HUDEP-2 (cell line): ENCODE data around the gene LMCD1.

ENCODE experiments used
- DNase-seq, 76 experiments: peaks; one replicate each; lab custom pipeline; 2025; ENCODE audit not compliant: unreplicated experiment in 76 of 76; lab: John Stamatoyannopoulos, UW

Gene LMCD1

GRCh38 chr3:8482960-8483665 lies 18.5 kb upstream of the LMCD1 start:
- no peak for DNase-seq

GRCh38 chr3:8484409-8485140 lies 17.0 kb upstream of the LMCD1 start:
- no peak for DNase-seq

- no peak for DNase-seq
Measured at GRCh38 chr3:8485141-8485870, 16.3 kb upstream of the LMCD1 start.

GRCh38 chr3:8485943-8486342 lies 15.7 kb upstream of the LMCD1 start:
- DNase-seq, result no peak

- DNase-seq, result no peak
Measured at GRCh38 chr3:8486434-8486833, 15.2 kb upstream of the LMCD1 start.

- DNase-seq, result no peak
Measured at GRCh38 chr3:8486936-8487335, 14.7 kb upstream of the LMCD1 start.

GRCh38 chr3:8488411-8488810 lies 13.2 kb upstream of the LMCD1 start:
- DNase-seq, result no peak

- DNase-seq, result no peak
Measured at GRCh38 chr3:8488877-8489276, 12.7 kb upstream of the LMCD1 start.

GRCh38 chr3:8489278-8489792 lies 12.3 kb upstream of the LMCD1 start:
- DNase-seq, result no peak

- no peak for DNase-seq
Measured at GRCh38 chr3:8490079-8490552, 11.5 kb upstream of the LMCD1 start.

GRCh38 chr3:8491271-8492144 lies 10.1 kb upstream of the LMCD1 start:
- DNase-seq, result peak in 1 of 76 experiments; percentile 1

- DNase-seq, result no peak
Measured at GRCh38 chr3:8492744-8493511, 8.7 kb upstream of the LMCD1 start.

GRCh38 chr3:8493744-8494143 lies 7.9 kb upstream of the LMCD1 start:
- DNase-seq, result no peak

- DNase-seq, result no peak
Measured at GRCh38 chr3:8494327-8494726, 7.3 kb upstream of the LMCD1 start.

GRCh38 chr3:8497582-8497981 lies 4.0 kb upstream of the LMCD1 start:
- DNase-seq, result no peak

GRCh38 chr3:8499181-8499611 lies 2.4 kb upstream of the LMCD1 start:
- DNase-seq, result no peak

- no peak for DNase-seq
Measured at GRCh38 chr3:8500319-8500988, 1.2 kb upstream of the LMCD1 start.

- DNase-seq, result no peak
Measured at GRCh38 chr3:8500989-8501370, 643 bp upstream of the LMCD1 start.

GRCh38 chr3:8503461-8503860 lies 1.8 kb downstream of the LMCD1 start:
- DNase-seq, result peak in 1 of 76 experiments; percentile 3
